ENCODE measurements around the gene SRXN1.

SRXN1 gene

GRCh38 chr20:637559-637958 is 15.4 kb downstream of the SRXN1 start:
- DNase-seq (ENCODE audit: extremely low read depth in 1 of 2, low read depth in 1 of 2) = no peak

DNA sequence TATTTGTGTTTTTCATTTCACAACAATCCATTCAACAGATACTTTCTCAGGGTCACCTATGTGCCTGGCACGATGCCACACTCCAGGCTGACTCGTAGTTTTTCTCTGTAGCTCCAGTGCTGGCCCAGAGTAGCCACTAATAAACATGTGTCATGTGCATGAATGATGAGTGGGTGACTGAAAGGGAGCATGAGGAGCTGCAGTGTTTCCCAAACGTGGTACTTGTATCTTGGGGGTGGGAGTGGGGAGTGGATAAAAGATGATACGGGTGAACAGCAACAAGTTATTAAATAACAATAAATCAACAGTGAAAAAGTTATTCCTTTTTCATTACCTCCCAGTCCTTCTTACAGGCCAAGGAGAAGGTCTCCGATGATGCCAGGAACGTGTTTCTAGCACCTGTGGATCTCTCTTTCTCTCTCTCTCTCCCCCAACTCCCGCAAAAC is 17.1 kb downstream of the SRXN1 start:
- DNase-seq (ENCODE audit: extremely low read depth in 1 of 2, low read depth in 1 of 2) = no peak

DNA sequence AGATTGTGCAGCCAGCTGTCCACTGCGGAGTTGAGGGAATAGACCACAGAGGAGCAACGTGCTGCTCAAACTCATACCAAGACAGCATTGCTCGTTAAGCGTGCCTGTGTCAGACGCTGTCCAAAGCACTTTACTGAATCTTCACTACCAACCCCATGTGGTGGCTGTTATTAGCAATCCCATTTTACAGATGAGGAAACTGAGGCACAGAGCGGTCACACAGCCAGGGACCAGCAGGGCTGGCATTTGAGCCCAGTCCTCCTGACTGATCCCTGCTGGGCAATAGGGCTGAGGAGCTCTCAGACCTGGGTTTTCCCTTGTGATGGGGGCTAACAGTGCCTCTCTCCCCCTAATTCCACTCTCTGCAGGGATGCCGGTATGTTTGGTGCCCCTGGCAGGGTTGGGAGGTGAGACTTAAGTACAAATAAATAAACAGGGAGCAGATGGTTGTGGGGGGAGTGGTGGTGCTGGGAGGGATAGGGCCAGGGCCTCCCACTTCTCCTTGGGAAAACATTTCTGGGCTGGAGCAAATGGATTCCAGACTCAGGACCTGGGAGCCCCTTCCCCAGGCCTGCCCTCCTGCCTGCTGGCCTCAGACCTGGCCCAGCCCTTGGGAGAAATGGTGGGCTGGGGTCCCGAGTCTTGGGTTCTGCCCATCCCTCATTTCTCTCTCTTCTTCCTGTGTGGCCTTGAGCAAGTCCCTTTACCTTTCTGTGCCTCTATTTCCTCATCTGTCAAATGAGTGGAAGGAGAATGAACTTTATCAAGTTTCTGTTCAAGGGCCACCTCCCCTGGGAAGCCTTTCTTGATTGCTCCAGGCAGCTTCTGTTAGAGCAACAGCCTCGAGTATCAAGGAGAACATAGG is 17.7 kb downstream of the SRXN1 start:
- no peak for DNase-seq (ENCODE audit: extremely low read depth in 1 of 2, low read depth in 1 of 2)

- no peak for DNase-seq (ENCODE audit: extremely low read depth in 1 of 2, low read depth in 1 of 2)
These were observed 18.7 kb downstream of the SRXN1 start for GRCh38 chr20:634148-634925.

DNA sequence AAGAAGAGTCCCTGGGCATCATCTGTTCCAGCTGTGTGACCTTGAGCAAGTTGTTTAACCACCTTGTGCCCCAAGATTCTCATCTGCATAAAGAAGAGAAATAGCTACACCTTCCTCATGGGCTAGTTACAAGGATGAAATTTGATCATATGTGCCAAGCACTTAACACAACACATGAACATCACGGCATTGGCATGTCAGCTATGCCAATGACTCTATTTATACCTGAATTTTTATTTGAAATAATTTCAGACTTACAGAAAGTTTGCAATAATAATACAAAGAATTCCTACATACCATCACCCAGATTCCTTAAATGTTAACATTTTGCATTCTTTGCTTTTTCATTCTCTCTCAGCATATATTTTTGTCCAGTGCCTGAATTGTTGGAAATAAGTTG is 21.9 kb downstream of the SRXN1 start:
- no peak for DNase-seq (ENCODE audit: extremely low read depth in 1 of 2, low read depth in 1 of 2)

- no peak for DNase-seq (ENCODE audit: extremely low read depth in 1 of 2, low read depth in 1 of 2)
These were observed 26.4 kb downstream of the SRXN1 start for GRCh38 chr20:626579-626978.

- DNase-seq (ENCODE audit: extremely low read depth in 1 of 2, low read depth in 1 of 2) = no peak
These were observed 27.6 kb downstream of the SRXN1 start for GRCh38 chr20:625360-625932.

GRCh38 chr20:623704-624103 is 29.3 kb downstream of the SRXN1 start:
- no peak for DNase-seq (ENCODE audit: extremely low read depth in 1 of 2, low read depth in 1 of 2)

DNA sequence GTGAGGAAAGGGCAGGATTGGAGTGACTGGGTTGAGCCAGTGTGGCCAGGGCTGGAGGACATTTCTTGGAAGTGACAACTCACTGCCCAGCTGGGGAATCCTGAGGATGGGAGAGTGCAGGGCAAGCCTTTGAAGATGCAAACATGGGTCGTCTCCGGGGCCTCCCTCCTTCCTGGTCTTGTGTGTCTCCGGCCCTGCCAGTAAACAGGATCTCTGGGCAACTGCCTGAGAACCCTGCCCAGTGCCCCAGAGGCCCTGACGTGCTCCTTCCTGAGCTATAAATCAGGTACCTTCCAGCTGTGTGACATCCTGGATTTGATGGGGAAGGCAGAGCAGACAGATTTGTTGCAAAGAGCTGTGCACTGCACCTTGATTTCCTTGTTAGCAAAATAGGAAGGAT is 30.0 kb downstream of the SRXN1 start:
- no peak for DNase-seq (ENCODE audit: extremely low read depth in 1 of 2, low read depth in 1 of 2)

DNA sequence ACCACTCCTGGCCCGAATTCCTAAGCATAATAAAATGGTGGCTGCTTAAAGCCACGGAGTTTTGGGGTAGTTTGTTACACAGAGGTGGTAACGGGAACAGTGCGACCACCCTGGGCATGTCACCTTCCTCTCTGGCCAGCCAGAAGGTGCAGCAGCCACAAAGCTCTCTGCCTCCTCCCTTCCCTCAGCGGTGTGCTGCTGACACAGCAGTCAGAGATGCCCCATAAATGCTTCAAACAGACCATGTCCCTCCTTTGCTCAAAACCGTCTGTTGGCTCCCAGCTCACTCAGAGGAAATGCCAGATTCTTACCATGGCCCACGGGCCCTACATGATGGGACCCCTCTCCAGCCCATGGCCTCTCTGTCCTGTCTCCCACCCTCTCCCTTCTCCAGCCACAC is 30.8 kb downstream of the SRXN1 start:
- DNase-seq (ENCODE audit: extremely low read depth in 1 of 2, low read depth in 1 of 2) = no peak

DNA sequence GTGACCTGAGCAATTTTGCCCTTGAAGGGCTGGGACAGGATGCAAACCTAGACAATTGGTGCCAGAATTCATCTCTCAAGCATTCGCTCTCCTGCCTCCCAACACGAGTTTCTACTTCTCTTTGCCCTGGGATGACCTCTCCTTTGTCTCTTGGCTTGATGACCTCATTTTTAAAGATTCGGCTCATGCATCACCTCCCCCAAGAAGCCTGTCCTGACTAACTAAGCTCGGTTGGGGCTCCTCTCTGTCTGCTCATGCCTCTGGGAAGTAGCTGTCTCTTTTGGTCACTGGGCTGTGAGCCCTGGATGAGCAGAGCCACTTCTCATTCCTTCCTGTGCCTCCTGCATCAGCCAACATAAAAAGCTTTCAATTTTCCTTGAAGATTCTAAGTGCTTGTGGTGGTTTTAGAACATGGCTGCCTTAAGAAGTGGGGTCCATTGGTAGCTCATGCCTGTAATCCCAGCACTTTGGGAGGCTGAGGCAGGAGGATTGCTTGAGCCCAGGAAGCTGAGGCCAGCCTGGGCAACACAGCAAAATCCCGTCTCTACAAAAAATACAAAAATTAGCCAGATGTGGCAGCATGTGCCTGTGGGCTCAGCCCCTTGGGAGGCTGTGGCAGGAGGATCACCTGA is 31.8 kb downstream of the SRXN1 start:
- DNase-seq (ENCODE audit: extremely low read depth in 1 of 2, low read depth in 1 of 2) = no peak

- no peak for DNase-seq (ENCODE audit: extremely low read depth in 1 of 2, low read depth in 1 of 2)
These were observed 32.8 kb downstream of the SRXN1 start for GRCh38 chr20:620246-620645.

DNA sequence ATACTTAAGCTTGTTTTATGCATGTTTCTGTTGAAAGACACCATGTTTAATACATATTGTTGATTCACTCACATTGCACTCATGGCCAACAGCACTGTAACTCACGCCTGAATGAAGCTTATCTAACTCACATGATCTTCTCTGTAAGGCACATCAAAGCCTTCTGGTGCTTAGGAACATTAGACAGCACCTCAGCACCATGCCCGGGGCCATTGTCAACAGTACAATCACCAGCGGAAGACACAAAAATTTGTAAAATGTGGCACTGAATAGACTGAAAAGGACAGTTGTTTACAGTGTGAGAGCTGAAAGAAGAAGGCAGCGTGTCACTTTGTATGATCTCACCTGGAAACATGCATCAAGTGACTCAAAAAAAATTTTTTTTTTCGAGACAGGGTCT is 34.0 kb downstream of the SRXN1 start:
- no peak for DNase-seq (ENCODE audit: extremely low read depth in 1 of 2, low read depth in 1 of 2)

DNA sequence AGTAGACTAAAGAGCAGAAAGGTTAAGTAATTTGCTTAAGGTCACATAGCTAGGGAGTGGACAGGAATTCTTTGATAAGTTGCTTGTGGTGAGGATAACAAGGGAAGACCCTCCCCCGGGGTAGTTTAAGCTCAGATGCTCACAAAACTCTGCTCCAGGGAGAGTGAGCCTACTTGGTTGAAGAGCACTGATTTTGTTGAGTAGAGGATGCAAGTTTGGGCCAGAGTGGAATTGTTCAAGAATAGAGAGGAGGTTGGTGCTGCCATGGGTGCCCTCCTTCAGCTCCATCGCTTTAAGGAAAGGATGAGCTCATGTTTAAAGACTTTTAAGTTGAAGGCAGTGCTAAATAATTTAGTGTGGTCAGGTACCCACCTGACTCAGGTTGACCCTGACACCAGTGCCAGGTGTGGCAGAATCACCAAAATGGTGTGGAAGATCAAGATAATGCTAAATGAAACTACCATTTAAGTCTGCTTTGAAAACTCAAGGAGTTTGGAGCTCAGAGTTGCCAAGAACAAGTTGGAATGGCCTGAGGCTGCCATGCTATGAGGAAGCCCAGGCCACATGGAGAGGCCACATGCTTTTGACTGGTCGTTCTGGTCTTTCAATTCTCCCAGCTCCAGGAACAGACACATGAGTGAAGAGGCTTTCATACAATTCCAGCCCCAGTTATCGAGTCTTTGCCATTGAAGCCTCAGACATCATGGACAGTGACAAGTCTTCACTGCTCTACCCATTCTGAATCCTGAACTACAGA is 34.9 kb downstream of the SRXN1 start:
- no peak for DNase-seq (ENCODE audit: extremely low read depth in 1 of 2, low read depth in 1 of 2)

DNA sequence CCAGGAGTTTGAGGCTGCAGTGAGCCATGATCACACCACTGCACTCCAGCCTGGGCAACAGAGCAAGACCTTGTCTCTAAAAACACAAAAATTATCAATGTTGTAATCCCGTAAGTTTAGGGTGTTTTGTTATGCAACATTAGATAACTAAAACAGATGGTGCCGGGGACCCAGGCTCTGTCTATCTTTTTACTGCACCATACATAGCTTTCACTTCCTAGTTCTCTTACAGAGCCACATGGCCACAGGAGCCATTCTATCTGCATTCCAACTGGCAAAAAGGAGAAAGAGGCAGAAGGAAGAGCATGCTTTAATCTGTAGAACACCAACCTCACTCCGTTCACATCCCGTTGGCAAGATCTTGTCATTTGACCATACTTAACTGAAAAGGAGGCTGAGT is 37.5 kb downstream of the SRXN1 start:
- DNase-seq (ENCODE audit: extremely low read depth in 1 of 2, low read depth in 1 of 2) = no peak

GRCh38 chr20:611843-612185 is 41.2 kb downstream of the SRXN1 start:
- DNase-seq (ENCODE audit: extremely low read depth in 1 of 2, low read depth in 1 of 2) = no peak

- DNase-seq (ENCODE audit: extremely low read depth in 1 of 2, low read depth in 1 of 2) = no peak
These were observed 41.8 kb downstream of the SRXN1 start for GRCh38 chr20:611047-611842.

- no peak for DNase-seq (ENCODE audit: extremely low read depth in 1 of 2, low read depth in 1 of 2)
These were observed 42.6 kb downstream of the SRXN1 start, which contains the start of gene TCF15 for GRCh38 chr20:610130-611046. Gene TCF15 (minus strand): TSS chr20:610309. CDS start chr20:610237, 72 bp downstream.
